ENCODE data around the gene SPRR2F. TPM values are rescaled to one million over a fixed set of nuclear protein-coding genes. Genes with fewer than 3 reads are reported as not detected.

Gene SPRR2F
- total and polyA plus RNA-seq, 9 of the 15 experiments (the other 6 are each of a cell fraction or from before 2014, with no cell fraction given), result 0.22 to 2.0 (median 0.41) TPM; not detected in 4

Small RNAs within 50 kb of the gene (small RNA-seq; reads per million reads assigned to genes)
- not detected for gene SPRR2C

Other genes starting within 250 kb of the SPRR2F start
Only the 7 nearest of the 18 such genes appear.
- not detected in 2 replicates for gene SPRR1B, start 82.3 kb downstream of the SPRR2F start, total RNA-seq (2014; rRNA removed)
- gene SPRR1B, start 82.3 kb downstream of the SPRR2F start, total RNA-seq (2014; rRNA removed; fragmentation: Illumina TruSeq; extraction: Trizol), result not detected in 2 replicates
- gene SPRR1B, start 82.3 kb downstream of the SPRR2F start, total RNA-seq (2015; rRNA removed; fragmentation: Illumina TruSeq; extraction: Trizol), result not detected in 2 replicates
- gene SPRR1B, start 82.3 kb downstream of the SPRR2F start, total RNA-seq (2021), result not detected in 2 replicates
- not detected in 2 replicates for gene SPRR1B, start 82.3 kb downstream of the SPRR2F start, polyA plus RNA-seq (2011; rRNA removed)
- not detected in 2 replicates for gene SPRR1B, start 82.3 kb downstream of the SPRR2F start, polyA plus RNA-seq (2014; fragmentation: Illumina TruSeq; extraction: Trizol)
- gene SPRR1B, start 82.3 kb downstream of the SPRR2F start, polyA plus RNA-seq (2014; fragmentation: Nextera tagmentation; extraction: Ambion mirVana), result not detected
- gene SPRR1B, start 82.3 kb downstream of the SPRR2F start, polyA plus RNA-seq (2014; rRNA removed), result not detected in 2 replicates
- gene SPRR2D, start 72.4 kb downstream of the SPRR2F start, total RNA-seq (2014; rRNA removed), result 0.91 and 3.1 TPM in 2 replicates
- 1.7 and 1.9 TPM in 2 replicates for gene SPRR2D, start 72.4 kb downstream of the SPRR2F start, total RNA-seq (2014; rRNA removed; fragmentation: Illumina TruSeq; extraction: Trizol)
- gene SPRR2D, start 72.4 kb downstream of the SPRR2F start, total RNA-seq (2015; rRNA removed; fragmentation: Illumina TruSeq; extraction: Trizol), result 1.1 and 1.2 TPM in 2 replicates
- 2.7 and 3.9 TPM in 2 replicates for gene SPRR2D, start 72.4 kb downstream of the SPRR2F start, total RNA-seq (2021)
- 0.41 TPM in 1 of 2 replicates, not detected in the other for gene SPRR2D, start 72.4 kb downstream of the SPRR2F start, polyA plus RNA-seq (2011; rRNA removed)
- 4.1 and 4.9 TPM in 2 replicates for gene SPRR2D, start 72.4 kb downstream of the SPRR2F start, polyA plus RNA-seq (2014; fragmentation: Illumina TruSeq; extraction: Trizol)
- 1 to 10 TPM; 4.1 to 5.1 TPM for gene SPRR2D, start 72.4 kb downstream of the SPRR2F start, polyA plus RNA-seq (2014; fragmentation: Nextera tagmentation; extraction: Ambion mirVana)
- 2.6 and 4.0 TPM in 2 replicates for gene SPRR2D, start 72.4 kb downstream of the SPRR2F start, polyA plus RNA-seq (2014; rRNA removed)
- gene SPRR2A, start 56.0 kb downstream of the SPRR2F start, total RNA-seq (2014; rRNA removed), result not detected in 2 replicates
- gene SPRR2A, start 56.0 kb downstream of the SPRR2F start, total RNA-seq (2014; rRNA removed; fragmentation: Illumina TruSeq; extraction: Trizol), result not detected in 2 replicates
- not detected in 2 replicates for gene SPRR2A, start 56.0 kb downstream of the SPRR2F start, total RNA-seq (2015; rRNA removed; fragmentation: Illumina TruSeq; extraction: Trizol)
- gene SPRR2A, start 56.0 kb downstream of the SPRR2F start, total RNA-seq (2021), result not detected in 2 replicates
- gene SPRR2A, start 56.0 kb downstream of the SPRR2F start, polyA plus RNA-seq (2011; rRNA removed), result not detected in 2 replicates
- gene SPRR2A, start 56.0 kb downstream of the SPRR2F start, polyA plus RNA-seq (2014; fragmentation: Illumina TruSeq; extraction: Trizol), result not detected in 2 replicates
- under 1 TPM in 1 of 2 experiments, not detected in 1; 0.17 TPM for gene SPRR2A, start 56.0 kb downstream of the SPRR2F start, polyA plus RNA-seq (2014; fragmentation: Nextera tagmentation; extraction: Ambion mirVana)
- gene SPRR2A, start 56.0 kb downstream of the SPRR2F start, polyA plus RNA-seq (2014; rRNA removed), result not detected in 2 replicates
- not detected in 2 replicates for gene SPRR2B, start 41.9 kb downstream of the SPRR2F start, total RNA-seq (2014; rRNA removed)
- not detected in 2 replicates for gene SPRR2B, start 41.9 kb downstream of the SPRR2F start, total RNA-seq (2014; rRNA removed; fragmentation: Illumina TruSeq; extraction: Trizol)
- not detected in 2 replicates for gene SPRR2B, start 41.9 kb downstream of the SPRR2F start, total RNA-seq (2015; rRNA removed; fragmentation: Illumina TruSeq; extraction: Trizol)
- not detected in 2 replicates for gene SPRR2B, start 41.9 kb downstream of the SPRR2F start, total RNA-seq (2021)
- not detected in 2 replicates for gene SPRR2B, start 41.9 kb downstream of the SPRR2F start, polyA plus RNA-seq (2011; rRNA removed)
- not detected in 2 replicates for gene SPRR2B, start 41.9 kb downstream of the SPRR2F start, polyA plus RNA-seq (2014; fragmentation: Illumina TruSeq; extraction: Trizol)
- not detected for gene SPRR2B, start 41.9 kb downstream of the SPRR2F start, polyA plus RNA-seq (2014; fragmentation: Nextera tagmentation; extraction: Ambion mirVana)
- gene SPRR2B, start 41.9 kb downstream of the SPRR2F start, polyA plus RNA-seq (2014; rRNA removed), result not detected in 2 replicates
- not detected in 2 replicates for gene SPRR2E, start 19.0 kb downstream of the SPRR2F start, total RNA-seq (2014; rRNA removed)
- not detected in 2 replicates for gene SPRR2E, start 19.0 kb downstream of the SPRR2F start, total RNA-seq (2014; rRNA removed; fragmentation: Illumina TruSeq; extraction: Trizol)
- not detected in 2 replicates for gene SPRR2E, start 19.0 kb downstream of the SPRR2F start, total RNA-seq (2015; rRNA removed; fragmentation: Illumina TruSeq; extraction: Trizol)
- gene SPRR2E, start 19.0 kb downstream of the SPRR2F start, total RNA-seq (2021), result not detected in 2 replicates
- gene SPRR2E, start 19.0 kb downstream of the SPRR2F start, polyA plus RNA-seq (2011; rRNA removed), result not detected in 2 replicates
- not detected in 2 replicates for gene SPRR2E, start 19.0 kb downstream of the SPRR2F start, polyA plus RNA-seq (2014; fragmentation: Illumina TruSeq; extraction: Trizol)
- not detected for gene SPRR2E, start 19.0 kb downstream of the SPRR2F start, polyA plus RNA-seq (2014; fragmentation: Nextera tagmentation; extraction: Ambion mirVana)
- gene SPRR2E, start 19.0 kb downstream of the SPRR2F start, polyA plus RNA-seq (2014; rRNA removed), result not detected in 2 replicates
- gene SPRR2G, start 37.4 kb upstream of the SPRR2F start, total RNA-seq (2014; rRNA removed), result not detected in 2 replicates
- gene SPRR2G, start 37.4 kb upstream of the SPRR2F start, total RNA-seq (2014; rRNA removed; fragmentation: Illumina TruSeq; extraction: Trizol), result not detected in 2 replicates
- gene SPRR2G, start 37.4 kb upstream of the SPRR2F start, total RNA-seq (2015; rRNA removed; fragmentation: Illumina TruSeq; extraction: Trizol), result not detected in 2 replicates
- not detected in 2 replicates for gene SPRR2G, start 37.4 kb upstream of the SPRR2F start, total RNA-seq (2021)
- not detected in 2 replicates for gene SPRR2G, start 37.4 kb upstream of the SPRR2F start, polyA plus RNA-seq (2011; rRNA removed)
- gene SPRR2G, start 37.4 kb upstream of the SPRR2F start, polyA plus RNA-seq (2014; fragmentation: Illumina TruSeq; extraction: Trizol), result not detected in 2 replicates
- not detected for gene SPRR2G, start 37.4 kb upstream of the SPRR2F start, polyA plus RNA-seq (2014; fragmentation: Nextera tagmentation; extraction: Ambion mirVana)
- not detected in 2 replicates for gene SPRR2G, start 37.4 kb upstream of the SPRR2F start, polyA plus RNA-seq (2014; rRNA removed)
- not detected in 2 replicates for gene LELP1, start 89.9 kb upstream of the SPRR2F start, total RNA-seq (2014; rRNA removed)
- gene LELP1, start 89.9 kb upstream of the SPRR2F start, total RNA-seq (2014; rRNA removed; fragmentation: Illumina TruSeq; extraction: Trizol), result not detected in 2 replicates
- gene LELP1, start 89.9 kb upstream of the SPRR2F start, total RNA-seq (2015; rRNA removed; fragmentation: Illumina TruSeq; extraction: Trizol), result not detected in 2 replicates
- gene LELP1, start 89.9 kb upstream of the SPRR2F start, total RNA-seq (2021), result not detected in 2 replicates
- not detected in 2 replicates for gene LELP1, start 89.9 kb upstream of the SPRR2F start, polyA plus RNA-seq (2011; rRNA removed)
- gene LELP1, start 89.9 kb upstream of the SPRR2F start, polyA plus RNA-seq (2014; fragmentation: Illumina TruSeq; extraction: Trizol), result not detected in 2 replicates
- gene LELP1, start 89.9 kb upstream of the SPRR2F start, polyA plus RNA-seq (2014; fragmentation: Nextera tagmentation; extraction: Ambion mirVana), result not detected
- gene LELP1, start 89.9 kb upstream of the SPRR2F start, polyA plus RNA-seq (2014; rRNA removed), result not detected in 2 replicates

All from K562 (cell line).